Activated CD8-positive, alpha-beta memory T cell treated with anti-CD3 and anti-CD28 coated beads, Interleukin-2, amount 50 U/mL, for 4 hours (primary cell): ENCODE data around the gene HMGXB3.

Experiments used
- DNase-seq: peaks from one replicate; pipeline ENCODE4 v3.0.0-alpha.2; 2020

Gene HMGXB3

DNA sequence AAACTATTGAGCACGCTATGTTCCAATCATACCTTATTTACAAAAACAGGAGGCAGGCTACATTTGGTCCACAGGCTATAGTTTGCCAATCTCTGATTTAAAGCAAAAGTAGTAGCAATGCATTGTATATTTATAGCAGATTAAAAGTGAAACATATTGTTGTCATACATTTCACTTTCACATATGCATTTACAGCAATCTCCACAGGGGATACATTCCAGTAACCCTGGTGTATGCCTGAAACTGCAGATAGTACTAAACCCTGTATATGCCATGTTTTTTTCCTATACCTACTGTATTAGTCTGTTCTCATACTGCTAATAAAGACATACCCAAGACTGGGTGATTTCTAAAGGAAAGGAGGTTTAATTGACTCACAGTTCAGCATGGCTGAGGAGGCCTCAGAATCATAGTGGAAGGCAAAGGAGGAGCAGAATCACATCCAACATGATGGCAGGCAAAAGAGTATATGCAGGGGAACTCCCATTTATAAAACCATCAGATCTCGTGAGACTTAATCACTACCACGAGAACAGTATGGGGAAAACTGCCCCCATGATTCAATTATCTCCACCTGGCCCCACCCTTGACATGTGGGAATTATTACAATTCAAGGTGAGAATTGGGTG is 91.7 kb downstream of the HMGXB3 start:
- no peak for DNase-seq

DNA sequence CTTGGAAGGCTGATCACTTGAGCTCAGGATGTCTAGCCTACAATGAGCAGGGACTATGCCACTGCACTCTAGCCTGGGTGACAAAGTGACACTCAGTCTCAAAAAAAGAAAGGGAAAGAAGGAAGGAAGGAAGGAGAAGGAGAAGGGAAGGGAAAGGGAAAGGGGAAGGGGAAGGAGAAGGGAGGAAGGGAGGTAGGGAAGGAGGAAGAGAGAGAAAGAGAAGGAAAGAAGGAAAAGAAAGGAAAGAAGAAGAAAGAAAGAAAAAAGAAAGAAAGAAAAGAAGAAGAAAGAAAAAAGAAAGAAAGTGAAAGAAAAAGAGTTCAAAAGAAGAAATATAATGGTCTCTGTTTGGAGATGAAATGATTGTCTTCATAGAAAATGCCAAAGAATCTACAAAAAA is 96.6 kb downstream of the HMGXB3 start:
- no peak for DNase-seq

DNA sequence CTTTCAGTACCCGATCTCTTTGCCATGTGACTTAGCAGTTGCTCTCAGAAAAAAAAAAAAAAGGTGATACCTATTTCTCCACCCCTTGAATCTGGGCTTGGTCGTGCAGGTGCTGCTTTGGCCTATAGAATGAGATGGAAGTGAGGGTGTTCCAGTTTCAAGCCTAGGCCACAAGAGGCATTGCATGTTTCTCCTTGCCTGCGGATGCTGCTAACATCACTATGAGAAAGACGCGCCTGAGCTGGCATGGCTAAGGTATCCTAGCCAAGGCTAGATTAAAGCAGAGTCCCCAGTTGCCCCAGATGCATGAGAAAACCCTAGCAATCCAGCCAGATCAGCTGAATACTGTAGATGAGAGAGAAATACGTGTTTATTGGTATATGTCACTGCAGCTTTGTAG is 100.5 kb downstream of the HMGXB3 start:
- DNase-seq = no peak
